Astrocyte (in vitro differentiated cells and primary cell): ENCODE measurements around the gene CORIN.

Experiments used
- EZH2 ChIP-seq: IDR thresholded peaks from 2 replicates; pipeline ENCODE4 v1.6.1; 2012; ENCODE audit warnings: mild to moderate bottlenecking, low read length, inconsistent platforms; ENCODE audit not compliant: insufficient read depth
- TF ChIP-seq, protein P1 (sequence below): IDR thresholded peaks from 2 replicates; pipeline ENCODE4 v1.5.1; 2011; ENCODE audit warnings: low read depth, mild to moderate bottlenecking, inconsistent platforms, low read length, moderate library complexity; ENCODE audit not compliant: insufficient read depth

DNA sequence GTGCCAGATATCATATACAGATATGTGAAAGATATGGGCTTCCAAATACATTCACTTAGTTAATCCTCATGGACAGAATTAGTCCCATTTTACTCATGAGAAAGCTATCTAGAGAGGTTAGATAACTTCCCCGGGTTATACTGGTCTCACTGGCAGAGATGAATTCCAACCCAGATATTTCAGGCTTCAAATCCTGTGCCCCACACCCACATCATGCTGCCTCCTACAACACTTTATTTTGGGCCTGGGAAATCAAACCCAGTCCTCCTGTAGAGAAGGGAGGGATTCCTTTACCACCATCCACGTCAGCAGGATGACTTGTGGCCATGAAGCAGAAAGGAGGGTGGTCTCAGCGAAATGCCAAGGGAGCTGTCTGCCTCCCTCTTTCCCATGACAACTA lies 239.0 kb downstream of the CORIN start:
- TF ChIP-seq, protein P1, sequence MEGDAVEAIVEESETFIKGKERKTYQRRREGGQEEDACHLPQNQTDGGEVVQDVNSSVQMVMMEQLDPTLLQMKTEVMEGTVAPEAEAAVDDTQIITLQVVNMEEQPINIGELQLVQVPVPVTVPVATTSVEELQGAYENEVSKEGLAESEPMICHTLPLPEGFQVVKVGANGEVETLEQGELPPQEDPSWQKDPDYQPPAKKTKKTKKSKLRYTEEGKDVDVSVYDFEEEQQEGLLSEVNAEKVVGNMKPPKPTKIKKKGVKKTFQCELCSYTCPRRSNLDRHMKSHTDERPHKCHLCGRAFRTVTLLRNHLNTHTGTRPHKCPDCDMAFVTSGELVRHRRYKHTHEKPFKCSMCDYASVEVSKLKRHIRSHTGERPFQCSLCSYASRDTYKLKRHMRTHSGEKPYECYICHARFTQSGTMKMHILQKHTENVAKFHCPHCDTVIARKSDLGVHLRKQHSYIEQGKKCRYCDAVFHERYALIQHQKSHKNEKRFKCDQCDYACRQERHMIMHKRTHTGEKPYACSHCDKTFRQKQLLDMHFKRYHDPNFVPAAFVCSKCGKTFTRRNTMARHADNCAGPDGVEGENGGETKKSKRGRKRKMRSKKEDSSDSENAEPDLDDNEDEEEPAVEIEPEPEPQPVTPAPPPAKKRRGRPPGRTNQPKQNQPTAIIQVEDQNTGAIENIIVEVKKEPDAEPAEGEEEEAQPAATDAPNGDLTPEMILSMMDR: no peak
- TF ChIP-seq EZH2: no peak
